ENCODE results near the gene FGD5.

Gene FGD5

DNA sequence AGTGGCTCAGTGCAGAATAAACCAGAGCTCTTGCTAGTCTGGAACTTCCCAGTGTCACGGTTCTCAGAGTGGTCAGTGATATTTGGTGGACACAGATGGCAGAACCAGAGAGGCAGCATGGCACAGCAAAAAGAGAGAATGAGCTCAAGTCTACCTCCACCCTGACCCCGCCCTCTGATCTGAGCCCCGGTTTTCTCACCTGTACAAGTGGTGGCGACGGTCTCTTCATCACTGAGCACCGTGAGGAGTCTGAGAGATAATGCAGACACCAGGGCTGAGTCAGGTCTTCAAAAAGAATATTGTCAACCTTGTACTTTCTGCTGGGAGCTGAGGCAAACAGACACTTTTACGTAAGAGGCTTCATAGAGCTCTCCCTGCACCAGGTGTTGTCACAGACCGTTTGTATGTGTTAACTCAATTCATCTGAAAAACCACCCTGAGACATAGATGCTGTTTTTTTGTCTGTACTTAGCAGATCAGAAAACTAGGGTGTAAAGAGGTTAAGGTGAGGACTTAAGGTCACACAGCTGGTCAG, 13.2 kb downstream of the FGD5 start:
- no peak for DNase-seq

DNA sequence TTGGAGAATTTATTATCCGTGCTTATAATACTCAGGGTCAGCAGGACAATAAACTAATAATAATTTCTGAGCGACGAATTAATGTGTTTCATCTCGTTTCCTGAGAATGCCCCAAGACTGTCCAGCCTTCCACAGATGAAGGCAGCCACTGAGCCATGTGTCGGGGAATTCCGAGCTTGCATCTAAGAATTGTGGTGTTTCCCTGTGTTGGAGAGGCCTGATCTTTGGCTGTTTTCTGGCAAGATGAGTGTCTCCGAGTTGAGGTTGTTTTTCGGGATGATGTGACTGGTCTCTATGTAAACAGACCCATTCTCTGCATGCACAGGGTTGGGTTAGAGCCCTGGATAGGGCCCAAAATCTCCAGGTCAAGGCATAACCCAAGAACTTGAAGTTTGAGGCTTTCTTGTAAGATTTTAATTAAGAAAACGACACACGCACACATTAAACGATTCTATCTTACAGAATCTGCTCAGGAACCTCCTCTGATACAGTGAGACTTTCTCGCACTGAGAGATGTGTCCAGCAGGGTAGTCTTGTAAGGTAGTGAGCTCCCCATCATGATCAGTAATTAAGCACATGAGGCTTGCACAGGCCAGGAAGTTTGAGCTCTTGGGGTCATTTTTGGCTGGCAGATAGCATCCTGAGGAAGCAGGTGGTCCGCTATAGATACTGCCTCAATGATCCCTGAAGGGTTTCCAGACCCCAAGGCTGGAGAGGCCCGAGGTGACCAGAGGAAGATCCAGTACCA, 14.4 kb downstream of the FGD5 start:
- no peak for DNase-seq

- no peak for DNase-seq
Observed at GRCh38 chr3:14834121-14834520, 15.4 kb downstream of the FGD5 start.

DNA sequence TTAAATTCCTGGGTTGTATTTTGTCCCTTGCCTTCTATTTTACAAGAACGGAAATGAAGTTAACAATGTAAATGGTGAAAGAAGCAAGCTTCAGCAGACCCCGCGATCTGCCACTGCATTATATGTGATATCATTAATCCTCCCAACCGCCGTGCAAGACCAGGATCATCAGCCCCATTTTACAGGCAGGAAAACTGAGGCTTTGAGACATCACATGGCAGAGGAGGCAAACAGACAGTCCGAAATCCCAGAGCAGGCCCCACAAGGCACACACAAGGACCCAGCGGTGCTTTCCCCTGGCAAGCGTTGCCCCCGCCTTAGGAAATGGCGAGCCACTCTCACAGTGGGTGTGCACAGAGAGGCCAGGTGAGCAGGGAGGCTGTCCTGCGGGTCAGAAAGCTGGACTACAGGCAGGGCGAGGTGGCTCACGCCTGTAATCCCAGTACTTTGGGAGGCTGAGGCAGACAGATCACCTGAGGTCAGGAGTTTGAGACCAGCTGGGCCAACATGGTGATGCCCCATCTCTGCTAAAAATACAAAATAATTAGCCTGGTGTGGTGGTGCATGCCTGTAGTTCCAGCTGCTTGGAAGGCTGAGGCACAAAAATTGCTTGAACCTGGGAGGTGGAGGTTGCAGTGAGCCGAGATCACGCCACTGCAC, 16.2 kb downstream of the FGD5 start:
- DNase-seq, result no peak

DNA sequence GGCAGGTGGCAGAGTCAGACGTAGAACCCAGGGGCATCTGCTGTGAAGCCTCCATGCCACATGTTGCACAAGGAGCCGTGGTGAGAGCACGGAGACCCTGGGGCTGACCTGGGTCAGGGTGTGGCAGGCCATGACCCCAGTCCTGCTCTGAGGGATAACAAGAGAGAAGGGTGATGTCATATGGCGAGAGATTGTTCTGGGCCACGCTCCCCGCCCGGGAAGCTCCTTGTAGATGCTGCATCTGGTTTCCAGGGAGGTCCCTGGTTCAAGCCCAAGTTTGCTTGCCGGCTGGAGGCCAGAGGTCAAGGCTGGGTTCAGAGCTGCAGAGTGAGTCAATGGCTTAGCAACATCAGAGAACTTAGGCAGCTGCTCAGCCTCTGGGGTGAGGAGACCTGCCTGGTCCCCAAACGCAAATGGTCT, 17.3 kb downstream of the FGD5 start:
- no peak for DNase-seq

- no peak for DNase-seq
Observed at GRCh38 chr3:14837186-14837877, 18.6 kb downstream of the FGD5 start.

- DNase-seq, result no peak
Observed at GRCh38 chr3:14837878-14838258, 19.1 kb downstream of the FGD5 start.

DNA sequence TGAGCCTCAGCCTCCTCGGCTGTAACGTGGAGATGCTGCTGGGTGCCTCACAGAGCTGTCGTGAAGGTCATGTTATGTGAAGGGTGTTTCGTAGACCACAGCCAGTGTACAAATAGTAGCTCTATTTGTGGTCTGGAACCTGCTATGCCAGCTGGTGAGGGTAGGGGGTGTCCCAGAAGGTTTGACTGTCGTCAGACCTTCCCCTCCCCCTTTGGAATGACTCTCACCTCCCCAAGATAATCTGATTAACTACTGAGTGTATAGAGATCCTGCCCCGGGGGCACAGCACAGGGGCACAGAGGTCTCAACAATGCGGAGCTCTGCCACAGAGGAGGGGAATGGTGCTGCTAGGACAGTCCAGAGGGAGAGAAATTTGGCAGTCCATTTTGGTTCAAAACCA, 20.5 kb downstream of the FGD5 start:
- DNase-seq, result no peak

DNA sequence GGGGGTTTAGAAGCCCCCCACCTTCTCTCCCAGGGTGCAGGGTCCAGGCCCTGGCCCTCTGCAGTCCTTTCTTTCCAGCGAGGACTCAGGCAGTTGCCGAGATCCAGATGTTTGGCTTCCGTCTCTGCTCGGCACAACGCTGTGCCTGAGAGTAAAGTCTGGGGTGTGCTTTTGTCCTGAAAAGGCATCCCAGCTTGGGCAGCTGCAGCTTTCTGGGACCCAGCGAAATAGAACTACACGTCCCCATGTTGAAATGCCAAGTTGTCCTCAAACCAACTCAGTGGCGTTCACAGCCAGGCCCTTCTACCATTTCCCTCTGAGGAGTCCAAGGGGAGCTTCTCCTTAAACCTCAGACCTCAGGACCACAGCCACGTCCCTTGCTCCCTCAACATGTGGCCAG, 23.1 kb downstream of the FGD5 start:
- no peak for DNase-seq

DNA sequence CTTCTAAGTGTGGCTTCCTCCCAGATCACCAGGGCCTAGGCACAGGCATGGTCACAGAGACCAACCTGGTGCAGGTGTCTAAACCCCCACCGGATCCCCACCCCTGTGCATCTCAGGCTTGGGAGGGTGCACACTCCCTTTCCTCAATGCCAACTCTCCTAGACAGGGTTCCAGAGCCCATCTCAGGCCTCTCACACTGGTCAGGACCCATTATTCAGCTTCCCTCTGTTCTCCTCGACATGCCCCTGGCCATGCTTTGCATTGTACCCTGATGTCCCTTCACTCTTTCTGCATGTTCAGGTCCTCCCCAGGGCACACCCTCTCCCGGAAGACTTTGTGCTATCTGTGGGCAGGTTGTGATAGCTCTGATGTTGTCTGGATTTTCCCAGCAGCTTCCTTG, 23.5 kb downstream of the FGD5 start:
- DNase-seq, result no peak

- DNase-seq, result no peak
Observed at GRCh38 chr3:14843321-14843720, 24.6 kb downstream of the FGD5 start.

DNA sequence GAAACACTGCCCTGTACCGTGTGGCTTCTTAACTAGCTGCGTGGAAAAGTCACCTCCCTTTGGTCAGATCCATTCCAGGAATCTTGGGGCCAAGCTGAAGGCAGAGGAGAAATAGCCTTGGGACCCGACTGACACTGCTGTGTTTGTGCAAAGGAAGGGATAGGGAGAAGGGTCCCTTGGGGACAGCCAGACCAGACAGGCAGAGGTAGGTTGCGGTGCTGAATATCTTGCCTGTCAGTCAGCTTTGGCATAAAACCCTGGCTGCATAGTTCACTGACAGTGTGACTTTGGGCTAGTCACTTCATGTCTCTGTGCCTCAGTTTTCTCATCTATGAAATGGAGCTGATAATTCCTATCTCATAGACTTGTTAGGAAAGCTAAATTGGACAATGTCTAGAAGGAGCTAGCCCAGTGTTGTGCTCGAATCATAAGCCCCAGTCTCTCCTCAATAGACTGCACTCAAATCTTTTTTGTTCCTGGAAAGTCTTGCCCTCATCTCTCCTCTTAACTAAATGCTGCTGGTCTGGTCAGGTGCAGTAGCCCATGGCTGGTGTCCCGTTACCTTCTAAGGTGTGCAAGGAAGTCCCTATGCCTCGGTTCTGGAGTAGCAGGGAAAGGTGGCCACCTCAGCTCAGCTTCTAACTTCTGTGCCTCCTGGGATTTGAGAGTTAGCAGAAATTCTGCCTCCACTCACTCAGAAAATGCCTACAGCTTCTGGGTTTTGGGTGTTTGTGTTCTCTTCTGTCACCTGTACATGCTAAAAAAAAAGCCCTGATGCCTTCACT, 25.8 kb downstream of the FGD5 start:
- DNase-seq, result no peak

- no peak for DNase-seq
Observed at GRCh38 chr3:14845180-14845579, 26.4 kb downstream of the FGD5 start.

DNA sequence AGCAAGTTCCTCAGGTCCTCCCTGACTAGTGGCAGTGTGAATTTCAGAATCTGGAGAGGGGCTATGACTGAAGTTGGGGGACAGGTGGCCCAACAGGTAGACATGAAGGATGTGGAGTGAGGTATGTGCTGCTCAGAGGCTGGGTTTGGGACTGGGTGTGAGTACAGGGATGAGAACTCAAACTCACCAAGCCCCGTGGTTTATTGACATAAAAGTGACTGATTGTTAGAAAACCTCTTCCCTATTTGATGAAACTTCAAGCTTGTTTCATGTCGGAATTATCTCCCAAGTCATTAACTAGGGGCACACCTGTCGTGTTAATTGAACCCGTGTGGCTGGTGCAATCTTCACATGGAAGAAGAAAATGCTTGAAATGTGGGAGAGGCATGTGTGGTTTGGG, 27.1 kb downstream of the FGD5 start:
- DNase-seq, result no peak

GRCh38 chr3:14846226-14846880, 27.6 kb downstream of the FGD5 start:
- no peak for DNase-seq

DNA sequence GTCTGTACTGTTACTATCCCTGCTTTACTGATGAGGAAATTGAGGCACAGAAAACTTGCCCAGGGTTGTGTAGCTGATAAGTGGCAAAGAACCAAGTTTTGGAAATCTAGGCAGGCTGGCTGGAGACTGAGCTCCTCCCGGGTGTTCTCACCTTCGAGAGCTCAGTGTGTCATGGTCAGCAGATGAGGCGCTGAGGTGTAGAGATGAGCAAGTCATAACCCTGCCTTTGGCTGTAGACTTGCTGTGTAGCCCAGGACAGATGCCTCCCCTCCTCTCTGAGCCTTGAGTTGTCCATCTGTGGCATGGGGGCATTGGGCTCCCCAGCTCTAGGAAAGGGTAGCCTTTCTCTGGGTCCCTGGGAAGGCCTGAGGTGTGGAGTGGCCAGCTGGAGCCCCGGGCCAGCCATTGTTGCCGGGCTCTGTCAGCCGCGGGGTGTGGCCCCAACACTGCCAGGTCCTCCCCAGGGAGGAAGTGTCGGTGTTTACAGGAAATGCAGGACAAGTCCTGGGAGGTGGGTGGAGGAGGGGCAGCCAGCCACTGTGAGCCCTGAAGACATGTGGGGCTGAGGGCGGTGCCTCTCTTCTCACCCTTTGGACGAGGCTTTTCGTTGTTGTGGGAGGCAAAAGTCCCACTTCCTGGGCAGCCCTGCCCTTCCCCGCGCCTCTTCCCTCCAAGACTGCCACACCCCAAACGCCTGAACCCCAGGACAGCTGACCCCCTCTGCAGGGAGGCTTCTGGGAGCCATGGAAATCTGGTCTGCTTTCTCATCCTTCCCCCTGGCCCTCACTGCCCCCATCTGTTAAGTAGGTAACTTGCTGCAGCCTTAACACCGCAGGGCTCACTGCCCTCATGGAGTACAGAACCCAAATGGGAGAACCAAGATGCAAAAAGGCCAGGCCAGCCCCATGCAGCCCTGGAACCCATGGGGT, 29.1 kb downstream of the FGD5 start:
- no peak for DNase-seq

DNA sequence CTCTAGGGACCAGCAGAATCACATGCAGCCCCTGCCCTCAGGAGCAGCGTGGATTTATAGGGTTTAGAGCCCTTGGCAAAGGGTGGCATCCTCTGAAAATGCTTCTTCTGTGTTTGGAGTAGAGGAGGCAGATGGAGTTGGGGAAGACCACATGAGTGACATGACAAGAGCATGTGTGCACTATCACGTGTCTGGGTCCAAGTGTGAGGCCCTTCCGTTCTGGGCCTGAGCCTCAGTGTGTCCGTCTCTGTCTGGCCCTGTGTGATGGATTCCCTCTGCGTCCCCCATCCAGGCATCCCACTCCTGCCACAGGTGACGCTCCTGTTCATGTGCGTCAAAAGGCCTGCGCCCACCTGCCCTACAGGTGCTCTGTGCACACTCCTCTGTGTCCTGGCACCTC, 30.1 kb downstream of the FGD5 start:
- no peak for DNase-seq

- no peak for DNase-seq
Observed at GRCh38 chr3:14849638-14850230, 31.0 kb downstream of the FGD5 start.

DNA sequence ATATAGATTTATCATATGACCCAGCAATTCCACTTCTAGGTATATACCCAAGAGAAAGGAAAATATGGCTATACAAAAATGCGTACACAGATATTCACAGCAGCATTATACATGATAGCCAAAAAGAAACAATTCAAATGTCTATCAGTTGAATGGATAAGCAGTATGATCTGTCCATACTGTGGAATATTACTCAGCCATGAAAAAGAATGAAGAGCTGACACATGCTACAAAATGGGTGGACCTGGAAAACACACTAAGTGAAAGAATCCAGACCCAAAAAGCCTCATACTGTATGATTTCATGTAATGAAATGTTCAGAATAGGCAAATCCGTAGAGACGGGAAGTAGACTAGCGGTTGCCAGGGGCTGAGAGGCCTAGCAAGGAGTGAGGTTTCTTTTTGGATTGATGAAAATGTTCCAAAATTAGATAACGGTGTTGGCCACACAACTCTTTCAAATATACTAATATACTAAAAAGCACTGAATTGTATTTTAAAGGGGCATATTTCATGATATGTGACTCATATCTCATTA, 33.4 kb downstream of the FGD5 start:
- DNase-seq, result no peak

DNA sequence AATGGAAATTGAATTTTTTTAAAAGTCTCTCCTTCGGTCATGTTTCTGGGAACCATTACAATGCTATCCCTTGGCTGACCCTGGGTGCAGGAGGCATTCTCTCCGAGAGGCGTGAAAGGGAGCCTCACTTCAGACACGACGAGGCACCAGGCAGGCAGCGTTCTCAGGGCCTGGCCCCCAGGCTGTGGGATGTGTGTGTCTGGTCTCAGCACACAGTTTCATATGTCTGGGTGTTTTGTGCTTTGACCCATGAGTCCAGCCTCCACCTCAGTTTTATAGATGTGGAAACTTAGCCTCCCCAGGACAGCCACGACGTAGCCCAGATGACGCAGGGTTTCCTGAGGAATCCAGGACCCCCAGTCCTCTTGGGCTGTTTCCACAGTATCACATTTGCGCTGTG, 34.0 kb downstream of the FGD5 start:
- DNase-seq, result no peak
